SK-N-SH (cell line): ENCODE results near the gene MRPS23. TPM values are rescaled to one million over a fixed set of nuclear protein-coding genes. Genes with fewer than 3 reads are reported as not detected.

Experiments used
- CTCF ChIA-PET: fragments of 300-600, 350-600 bp; formaldehyde crosslinking; extraction: SDS; loops from one replicate; lab custom pipeline; 2021; lab: Yijun Ruan, JAX
- POLR2A ChIA-PET: fragments of 350-600 bp; sonication (Branson Sonifier 250); formaldehyde crosslinking; extraction: SDS; loops from one replicate; lab custom pipeline; 2020; ENCODE audit warnings: antibody characterized with exemption, inconsistent platforms; lab: Yijun Ruan, JAX
- DNase-seq: peaks from one replicate; pipeline ENCODE4 v3.0.0; 2012
- H2AFZ ChIP-seq: fragments of 200-600 bp; sonication (generic); 2 replicates; pipeline ENCODE4 v1.8.1; 2016; ENCODE audit warnings: antibody characterized with exemption, mild to moderate bottlenecking, low read depth
- H3F3A ChIP-seq: fragments of 200-600 bp; sonication (generic); replicated peaks from 2 replicates; pipeline ENCODE3; 2016; ENCODE audit warnings: antibody characterized with exemption, mild to moderate bottlenecking; ENCODE audit not compliant: insufficient read depth
- H3K27ac ChIP-seq, 2 experiments: fragments of 200-500 bp in 1 of 2; fragments of 200-600 bp in 1 of 2; sonication (Bioruptor generic) in 1 of 2; sonication (generic), shearing (Covaris generic) in 1 of 2; 2 replicates each; pipeline versions ENCODE4 v1.5.1 to v1.6.1; 2014 to 2016; ENCODE audit warnings: low read depth in 2 of 2, inconsistent platforms in 1 of 2, low read length in 1 of 2, mild to moderate bottlenecking in 1 of 2, mixed read lengths in 1 of 2
- H3K27me3 ChIP-seq: fragments of 200-600 bp; sonication (generic), shearing (Covaris generic); 2 replicates; pipeline ENCODE4 v1.6.1; 2016; ENCODE audit warnings: mixed run types; ENCODE audit not compliant: insufficient read depth
- H3K36me3 ChIP-seq, 2 experiments: fragments of 200-500 bp in 1 of 2; fragments of 200-600 bp in 1 of 2; sonication (Bioruptor generic) in 1 of 2; sonication (generic) in 1 of 2; replicated peaks in 1 of 2; 2 replicates each; pipeline versions ENCODE3 to v1.5.1; 2014 to 2016; ENCODE audit warnings: low read length in 1 of 2, mild to moderate bottlenecking in 1 of 2; ENCODE audit not compliant: insufficient read depth in 2 of 2, control insufficient read depth in 1 of 2
- H3K4me1 ChIP-seq, 2 experiments: fragments of 200-500 bp in 1 of 2; fragments of 200-600 bp in 1 of 2; sonication (Bioruptor generic) in 1 of 2; sonication (generic), shearing (Covaris generic) in 1 of 2; 2 replicates each; pipeline versions ENCODE4 v1.5.1 to v1.6.1; 2014 to 2016; ENCODE audit warnings: low read depth in 1 of 2, low read length in 1 of 2, mixed run types in 1 of 2; ENCODE audit not compliant: insufficient read depth in 2 of 2, control insufficient read depth in 1 of 2
- H3K4me2 ChIP-seq: fragments of 200-600 bp; sonication (generic), shearing (Covaris generic); 2 replicates; pipeline ENCODE4 v1.6.1; 2017; ENCODE audit warnings: mixed run types
- H3K4me3 ChIP-seq, 2 experiments: fragments of 200-500 bp in 1 of 2; fragments of 200-600 bp in 1 of 2; sonication (Bioruptor generic) in 1 of 2; sonication (generic), shearing (Covaris generic) in 1 of 2; 2 replicates each; pipeline versions ENCODE4 v1.5.1 to v1.8.1; 2014 to 2016; ENCODE audit warnings: low read depth in 2 of 2, inconsistent platforms in 1 of 2, low read length in 1 of 2, mild to moderate bottlenecking in 1 of 2, mixed read lengths in 1 of 2, moderate library complexity in 1 of 2
- H3K79me2 ChIP-seq: fragments of 200-600 bp; sonication (generic); 2 replicates; pipeline ENCODE4 v1.8.1; 2017; ENCODE audit warnings: mild to moderate bottlenecking; ENCODE audit not compliant: insufficient read depth
- H3K9ac ChIP-seq: fragments of 200-600 bp; sonication (generic); 2 replicates; pipeline ENCODE4 v1.6.1; 2017; ENCODE audit warnings: mixed run types
- H3K9me2 ChIP-seq: fragments of 200-600 bp; sonication (generic); 2 replicates; pipeline ENCODE4 v1.6.1; 2017; ENCODE audit warnings: mixed run types
- H3K9me3 ChIP-seq: fragments of 200-600 bp; sonication (generic); 2 replicates; pipeline ENCODE4 v1.6.1; 2017; ENCODE audit warnings: mixed run types, mild to moderate bottlenecking, moderate library complexity
- H4K20me1 ChIP-seq: fragments of 200-600 bp; sonication (generic); 2 replicates; pipeline ENCODE4 v1.6.1; 2017; ENCODE audit warnings: mild to moderate bottlenecking, mixed run types; ENCODE audit not compliant: insufficient read depth
- ELF1 ChIP-seq: IDR thresholded peaks from 2 replicates; pipeline ENCODE4 v1.4.0; 2012
- EP300 ChIP-seq, 2 experiments: IDR thresholded peaks; 2 replicates each; pipeline versions ENCODE4 v1.4.0 to v1.6.1; 2012; ENCODE audit warnings: borderline replicate concordance in 1 of 2, low read depth in 1 of 2, low read length in 1 of 2
- EZH2phosphoT487 ChIP-seq: fragments of 200-600 bp; sonication (generic); IDR thresholded peaks from 2 replicates; pipeline ENCODE4 v1.6.1; 2017; ENCODE audit warnings: low read depth, mixed run types, mild to moderate bottlenecking, antibody characterized with exemption, moderate library complexity, borderline replicate concordance
- FOSL2 ChIP-seq: IDR thresholded peaks from 2 replicates; pipeline ENCODE4 v1.4.0; 2012; ENCODE audit warnings: low read depth, mild to moderate bottlenecking, moderate library complexity, borderline replicate concordance
- GABPA ChIP-seq: IDR thresholded peaks from 2 replicates; pipeline ENCODE4 v1.4.0; 2012; ENCODE audit warnings: low read depth, mild to moderate bottlenecking
- IRF3 ChIP-seq: fragments of 150-350 bp; IDR thresholded peaks from 2 replicates; pipeline ENCODE4 v1.6.1; 2016; ENCODE audit warnings: mild to moderate bottlenecking, low read depth, low read length
- JUND ChIP-seq: IDR thresholded peaks from 2 replicates; pipeline ENCODE4 v1.4.0; 2012
- MAX ChIP-seq: IDR thresholded peaks from 2 replicates; pipeline ENCODE4 v1.4.0; 2012; ENCODE audit warnings: low read depth
- MEF2A ChIP-seq: IDR thresholded peaks from 2 replicates; pipeline ENCODE4 v1.4.0; 2012; ENCODE audit warnings: low read depth, borderline replicate concordance
- NFIC ChIP-seq: IDR thresholded peaks from 2 replicates; pipeline ENCODE4 v1.4.0; 2012; ENCODE audit warnings: borderline replicate concordance
- PBX3 ChIP-seq: IDR thresholded peaks from 2 replicates; pipeline ENCODE4; 2012
- RCOR1 ChIP-seq: fragments of 150-350 bp; IDR thresholded peaks from 2 replicates; pipeline ENCODE4 v1.6.1; 2017; ENCODE audit warnings: antibody characterized with exemption, low read length
- REST ChIP-seq: IDR thresholded peaks from 2 replicates; pipeline ENCODE4 v1.6.1; 2012; ENCODE audit warnings: mild to moderate bottlenecking, low read depth, low read length, moderate library complexity
- RFX5 ChIP-seq: IDR thresholded peaks from 2 replicates; pipeline ENCODE4 v1.6.1; 2012; ENCODE audit warnings: mild to moderate bottlenecking, improper control_type of control experiment, low read length
- RXRA ChIP-seq: IDR thresholded peaks from 2 replicates; pipeline ENCODE4 v1.4.0; 2012; ENCODE audit warnings: low read depth, mild to moderate bottlenecking, borderline replicate concordance
- SMC3 ChIP-seq: IDR thresholded peaks from 2 replicates; pipeline ENCODE4 v1.6.1; 2012; ENCODE audit warnings: low read depth, low read length, improper control_type of control experiment
- TAF1 ChIP-seq: IDR thresholded peaks from 2 replicates; pipeline ENCODE4 v1.6.1; 2012; ENCODE audit warnings: low read depth, mild to moderate bottlenecking, low read length, moderate library complexity, borderline replicate concordance
- TCF12 ChIP-seq: IDR thresholded peaks from 2 replicates; pipeline ENCODE4 v1.4.0; 2012
- TEAD4 ChIP-seq: IDR thresholded peaks from 2 replicates; pipeline ENCODE4 v1.4.0; 2012; ENCODE audit warnings: mild to moderate bottlenecking, borderline replicate concordance; ENCODE audit not compliant: insufficient read depth
- USF2 ChIP-seq: fragments of 150-350 bp; IDR thresholded peaks from 2 replicates; pipeline ENCODE4 v1.6.1; 2017; ENCODE audit warnings: antibody characterized with exemption, low read length, low read depth, borderline replicate concordance
- YY1 ChIP-seq: IDR thresholded peaks from 2 replicates; pipeline ENCODE4 v1.4.0; 2012; ENCODE audit warnings: low read depth, mild to moderate bottlenecking
- ZBTB33 ChIP-seq: IDR thresholded peaks from 2 replicates; pipeline ENCODE4 v1.4.0; 2012; ENCODE audit warnings: low read depth, borderline replicate concordance
- WGBS: methylation state at CpG from one replicate; pipeline ENCODE4 v1.1.6; 2017; ENCODE audit warnings: low lambda C conversion rate; 5-methylcytosine and 5-hydroxymethylcytosine counted together
- polyA plus RNA-seq, 3 experiments: library from polyadenylated mRNA; depleted of rRNA; stranded (reverse); fragments of >200 nt; gene quantifications; 2 replicates each; pipeline ENCODE4 v1.2.3, GENCODE V29; 2012

MRPS23 gene
- polyA plus RNA-seq, 1 of the 3 experiments (the other 2 are of a cell fraction) = 105 TPM

GRCh38 chr17:57874434-57875289, 24.8 kb upstream of the MRPS23 start:
- H3K9me2 ChIP-seq = no peaks in the 10 kb centered on the region
- peaks cover 36 to 68% of the 10 kb centered on the region in 2 experiments; a peak in 3 of 4 replicates for H3K4me1 ChIP-seq
- WGBS = 23% methylated on average over 30 of the region's 33 CpGs
- peak overlapping the region; percentile 87 to 100 for H3K27ac ChIP-seq
- H3K4me2 ChIP-seq = peak overlapping the region; percentile 87
- POLR2A ChIA-PET = interaction anchor here (1.1 to 1.7 kb wide), 2 partner anchors 30 to 119 kb away, joined by 3 to 6 read pairs; no protein-coding TSS in a partner anchor
- peak overlapping the region in 1 of 2 experiments; percentile 51; a peak in 2 of 4 replicates for H3K4me3 ChIP-seq
- H3K9ac ChIP-seq = peak overlapping the region; percentile 92
- H3K27me3 ChIP-seq = no peaks in the 10 kb centered on the region
- H3K9me3 ChIP-seq = no peaks in the 10 kb centered on the region
- no peaks in the 10 kb centered on the region for H4K20me1 ChIP-seq
- CTCF ChIA-PET = interaction anchor here (0.7 to 12.2 kb wide), 11 partner anchors 16 to 760 kb away, joined by 3 to 171 read pairs (median 4); no protein-coding TSS in a partner anchor
- H3K36me3 ChIP-seq = peaks cover 16 to 26% of the 10 kb centered on the region in 2 experiments
- H3F3A ChIP-seq = peaks cover 57% of the 10 kb centered on the region
- H2AFZ ChIP-seq = no peak overlapping the region
- H3K79me2 ChIP-seq = peaks cover 32% of the 10 kb centered on the region
- peak; percentile 84 for DNase-seq
- peak; percentile 90 for TF ChIP-seq MEF2A
- TF ChIP-seq RCOR1 = no peak
- peak; percentile 95 for TF ChIP-seq TCF12
- peak; percentile 69; the same call in 1 of the 2 replicates for TF ChIP-seq PBX3
- TF ChIP-seq YY1 = peak; percentile 78; the same call in 1 of the 2 replicates
- no peak for TF ChIP-seq ZBTB33
- peak; percentile 87; the same call in 1 of the 2 replicates for TF ChIP-seq TEAD4
- TF ChIP-seq REST = 0 out of 2 replicates have a peak, but pooled peaks have one; percentile 20
- peak; percentile 48; the same call in 1 of the 2 replicates for TF ChIP-seq GABPA
- no peak for TF ChIP-seq SMC3
- TF ChIP-seq IRF3 = no peak
- no peak for TF ChIP-seq EZH2phosphoT487
- TF ChIP-seq MAX = peak; percentile 99
- TF ChIP-seq TAF1 = peak; percentile 37; the same call in 1 of the 2 replicates
- TF ChIP-seq EP300 (IDR thresholded peaks at IDR 0.05; ENCODE audit: borderline replicate concordance in 1 of 2, low read depth in 1 of 2, low read length in 1 of 2) = peak in 1 of 2 experiments; percentile 96; a peak in 2 of 4 replicates
- TF ChIP-seq USF2 = 0 out of 2 replicates have a peak, but pooled peaks have one; percentile 35
- TF ChIP-seq JUND = peak; percentile 52; the same call in 1 of the 2 replicates
- peak; percentile 57; the same call in 1 of the 2 replicates for TF ChIP-seq ELF1
- TF ChIP-seq NFIC = peak; percentile 89
- TF ChIP-seq RFX5 = no peak
- TF ChIP-seq RXRA = peak; percentile 96
- peak; percentile 77; the same call in 1 of the 2 replicates for TF ChIP-seq FOSL2
